G401.6 (cell line): ENCODE data around the gene CMTM1.
A peak's percentile ranks its signal among the peaks of the same experiment; 100 is the strongest.
"Not testable (repeated sequence)": the region's sequence is repeated elsewhere in the genome, so short reads cannot be mapped to it uniquely, and the experiment has no call there.

Source experiments
- FAIRE-seq: peaks from 2 replicates; lab custom pipeline; 2012; peaks lifted over from hg19 to GRCh38; lab: Jason Lieb, UNC

Gene CMTM1

GRCh38 chr16:66562409-66562808 lies 3.8 kb upstream of the CMTM1 start:
- FAIRE-seq: peak; percentile 84

GRCh38 chr16:66562986-66563385 lies 3.3 kb upstream of the CMTM1 start:
- no peak for FAIRE-seq

GRCh38 chr16:66563574-66564334 lies 2.5 kb upstream of the CMTM1 start:
- FAIRE-seq: no peak

- FAIRE-seq: not testable (repeated sequence)
Observed at GRCh38 chr16:66567270-66567669, 1.0 kb downstream of the CMTM1 start.

GRCh38 chr16:66568355-66568754 lies 2.1 kb downstream of the CMTM1 start:
- FAIRE-seq: no peak

- FAIRE-seq: no peak
Observed at GRCh38 chr16:66569131-66569530, 2.9 kb downstream of the CMTM1 start.

GRCh38 chr16:66569827-66570405 lies 3.7 kb downstream of the CMTM1 start:
- FAIRE-seq: no peak

- no peak for FAIRE-seq
Observed at GRCh38 chr16:66572356-66572755, 6.1 kb downstream of the CMTM1 start.

GRCh38 chr16:66574081-66574480 lies 7.8 kb downstream of the CMTM1 start:
- FAIRE-seq: no peak

- FAIRE-seq: no peak
Observed at GRCh38 chr16:66574531-66574930, 8.3 kb downstream of the CMTM1 start.

GRCh38 chr16:66575060-66575459 lies 8.8 kb downstream of the CMTM1 start:
- FAIRE-seq: no peak

GRCh38 chr16:66576296-66576695 lies 10.1 kb downstream of the CMTM1 start:
- no peak for FAIRE-seq

GRCh38 chr16:66578651-66579531 lies 12.7 kb downstream of the CMTM1 start, which contains the start of gene CMTM2:
Gene CMTM2, plus strand, starts transcription at chr16:66579463. Its CDS starts 145 bp downstream, at chr16:66579608.
- no peak for FAIRE-seq

- peak; percentile 17 for FAIRE-seq
Observed at GRCh38 chr16:66580605-66581209, 14.5 kb downstream of the CMTM1 start.

- no peak for FAIRE-seq
Observed at GRCh38 chr16:66581246-66581952, 15.2 kb downstream of the CMTM1 start.

- no peak for FAIRE-seq
Observed at GRCh38 chr16:66585481-66586239, 19.4 kb downstream of the CMTM1 start.

GRCh38 chr16:66587881-66588600 lies 21.8 kb downstream of the CMTM1 start:
- FAIRE-seq: no peak

- no peak for FAIRE-seq
Observed at GRCh38 chr16:66588981-66589713, 22.9 kb downstream of the CMTM1 start.

GRCh38 chr16:66590322-66590721 lies 24.1 kb downstream of the CMTM1 start:
- FAIRE-seq: no peak

GRCh38 chr16:66591018-66591417 lies 24.8 kb downstream of the CMTM1 start:
- no peak for FAIRE-seq
